HCT116 (cell line): ENCODE results near the gene SDF4. TPM values are rescaled to one million over a fixed set of nuclear protein-coding genes. Genes with fewer than 3 reads are reported as not detected.

ENCODE experiments used
- ATAC-seq: fragments of 200-7000 bp; cut with Tn5 transposase; 2 replicates; pipeline ENCODE4 v1.9.1; 2020; ENCODE audit warnings: mild to moderate bottlenecking, moderate library complexity
- BruUV-seq: library from RNA; stranded (reverse); fragments of 400-500 nt; replicated peaks from 2 replicates; lab custom pipeline; 2021; lab: Mats Ljungman, UMichigan
- CTCF ChIA-PET: fragments of 300-600 bp; sonication (Branson Sonifier 250); formaldehyde crosslinking; loops from one replicate; lab custom pipeline; 2021; ENCODE audit warnings: antibody characterized with exemption; lab: Charles Lee
- POLR2A ChIA-PET: fragments of 300-600, 350-600 bp; sonication (Branson Sonifier 250); formaldehyde crosslinking; loops from one replicate; lab custom pipeline; 2021; ENCODE audit warnings: antibody characterized with exemption; lab: Charles Lee
- RAD21 ChIA-PET, 2 experiments: fragments of 300-600 bp; sonication (Branson Sonifier 250); formaldehyde crosslinking; loops; one replicate each; lab custom pipeline; 2023; ENCODE audit warnings: low total read pairs in 2 of 2; ENCODE audit not compliant: uncharacterized antibody in 2 of 2, unreplicated experiment in 2 of 2, low non-redundant PET in 1 of 2; lab: Charles Lee
- DNase-seq: peaks from one replicate; pipeline ENCODE4 v3.0.0-alpha.2; 2010; ENCODE audit warnings: low read depth, low spot score
- H2AFZ ChIP-seq: fragments of 200-600 bp; shearing (Covaris generic), sonication (generic); 2 replicates; pipeline ENCODE4 v1.6.1; 2017; ENCODE audit warnings: low read depth, mixed run types, mixed read lengths, antibody characterized with exemption, low read length; ENCODE audit not compliant: poor library complexity, severe bottlenecking
- H3K27ac ChIP-seq: 2 replicates; pipeline ENCODE4 v1.5.1; 2012; ENCODE audit warnings: low read depth, low read length
- H3K27me3 ChIP-seq: fragments of 200-600 bp; sonication (generic); 2 replicates; pipeline ENCODE4 v1.6.1; 2016; ENCODE audit warnings: mixed run types, low read length, mixed read lengths; ENCODE audit not compliant: insufficient read depth
- H3K36me3 ChIP-seq, 2 experiments: fragments of 200-500 bp in 1 of 2; fragments of 200-600 bp in 1 of 2; sonication (Bioruptor generic) in 1 of 2; sonication (generic) in 1 of 2; 2 replicates each; pipeline versions ENCODE4 v1.5.1 to v1.6.1; 2014 to 2016; ENCODE audit warnings: low read length in 2 of 2, inconsistent platforms in 1 of 2, mixed read lengths in 1 of 2, mixed run types in 1 of 2; ENCODE audit not compliant: insufficient read depth in 2 of 2, control insufficient read depth in 1 of 2
- H3K4me1 ChIP-seq, 2 experiments: fragments of 200-600 bp in 1 of 2; sonication (generic) in 1 of 2; 2 replicates each; pipeline versions ENCODE4 v1.5.1 to v1.6.1; 2012 to 2017; ENCODE audit warnings: low read length in 2 of 2, inconsistent platforms in 1 of 2, mild to moderate bottlenecking in 1 of 2, mixed read lengths in 1 of 2, mixed run types in 1 of 2, moderate library complexity in 1 of 2; ENCODE audit not compliant: insufficient read depth in 2 of 2, control insufficient read depth in 1 of 2
- H3K4me2 ChIP-seq: fragments of 200-600 bp; sonication (generic); 2 replicates; pipeline ENCODE4 v1.6.1; 2017; ENCODE audit warnings: mixed run types, low read length, mixed read lengths
- H3K4me3 ChIP-seq, 2 experiments: fragments of 200-600 bp in 1 of 2; sonication (generic) in 1 of 2; replicated peaks in 1 of 2; 2 replicates each; pipeline ENCODE4 v1.5.1; 2011 to 2016; ENCODE audit warnings: low read length in 2 of 2, control low read depth in 1 of 2, low read depth in 1 of 2, mild to moderate bottlenecking in 1 of 2, mixed read lengths in 1 of 2, mixed run types in 1 of 2
- H3K79me2 ChIP-seq: fragments of 200-600 bp; sonication (generic); 2 replicates; pipeline ENCODE4 v1.6.1; 2017; ENCODE audit warnings: mild to moderate bottlenecking, mixed run types, low read length, moderate library complexity, mixed read lengths; ENCODE audit not compliant: insufficient read depth
- H3K9ac ChIP-seq: fragments of 200-600 bp; sonication (generic); 2 replicates; pipeline ENCODE4 v1.6.1; 2016; ENCODE audit warnings: low read length, mixed read lengths
- H3K9me2 ChIP-seq: fragments of 200-600 bp; sonication (generic), shearing (Covaris generic); 2 replicates; pipeline ENCODE4 v1.6.1; 2017; ENCODE audit warnings: mixed run types, mild to moderate bottlenecking, moderate library complexity; ENCODE audit not compliant: insufficient read depth
- H3K9me3 ChIP-seq, 2 experiments: fragments of 200-500 bp in 1 of 2; fragments of 200-600 bp in 1 of 2; sonication (Bioruptor generic) in 1 of 2; sonication (generic) in 1 of 2; 2 replicates each; pipeline ENCODE4 v1.6.1; 2014 to 2017; ENCODE audit warnings: low read length in 2 of 2, mixed read lengths in 2 of 2, inconsistent platforms in 1 of 2, low read depth in 1 of 2, mild to moderate bottlenecking in 1 of 2, mixed run types in 1 of 2, moderate library complexity in 1 of 2; ENCODE audit not compliant: control insufficient read depth in 1 of 2, insufficient read depth in 1 of 2
- H4K20me1 ChIP-seq: fragments of 200-600 bp; sonication (generic), shearing (Covaris generic); 2 replicates; pipeline ENCODE4 v1.6.1; 2017; ENCODE audit warnings: mixed run types, mild to moderate bottlenecking, moderate library complexity; ENCODE audit not compliant: insufficient read depth
- CEBPB ChIP-seq: IDR thresholded peaks from 2 replicates; pipeline ENCODE4 v1.6.1; 2012; ENCODE audit warnings: low read depth
- EGR1 ChIP-seq: IDR thresholded peaks from 2 replicates; pipeline ENCODE4 v1.6.1; 2012; ENCODE audit warnings: low read depth
- ELF1 ChIP-seq: IDR thresholded peaks from 2 replicates; pipeline ENCODE4 v1.6.1; 2012; ENCODE audit warnings: low read depth, borderline replicate concordance
- EZH2 ChIP-seq: fragments of 200-600 bp; sonication (generic); IDR thresholded peaks from 2 replicates; pipeline ENCODE4 v1.6.1; 2017; ENCODE audit warnings: antibody characterized with exemption, mixed run types
- EZH2phosphoT487 ChIP-seq: fragments of 200-600 bp; IDR thresholded peaks from 2 replicates; pipeline ENCODE4 v1.6.1; 2018; ENCODE audit warnings: antibody characterized with exemption, borderline replicate concordance
- FOSL1 ChIP-seq: IDR thresholded peaks from 2 replicates; pipeline ENCODE4 v1.6.1; 2012; ENCODE audit warnings: low read depth
- JUND ChIP-seq: IDR thresholded peaks from 2 replicates; pipeline ENCODE4 v1.6.1; 2012
- POLR2A ChIP-seq: IDR thresholded peaks from 2 replicates; pipeline ENCODE4 v1.7.0; 2011; ENCODE audit warnings: borderline replicate concordance; ENCODE audit not compliant: insufficient read depth, insufficient read length; ENCODE audit errors: extremely low read depth
- RAD21 ChIP-seq: IDR thresholded peaks from 2 replicates; pipeline ENCODE4 v1.6.1; 2012; ENCODE audit warnings: low read depth, mild to moderate bottlenecking
- SIN3A ChIP-seq: IDR thresholded peaks from 2 replicates; pipeline ENCODE4 v1.6.1; 2012; ENCODE audit warnings: low read depth
- TCF7L2 ChIP-seq: IDR thresholded peaks from 2 replicates; pipeline ENCODE4 v1.7.0; 2011; ENCODE audit warnings: borderline replicate concordance, inconsistent platforms; ENCODE audit not compliant: insufficient read depth, insufficient read length; ENCODE audit errors: extremely low read depth
- ZBTB33 ChIP-seq: IDR thresholded peaks from 2 replicates; pipeline ENCODE4 v1.6.1; 2011; ENCODE audit warnings: mild to moderate bottlenecking, low read length, moderate library complexity; ENCODE audit not compliant: insufficient replicate concordance; ENCODE audit errors: extremely low read depth
- ZFX ChIP-seq: fragments of 450-650 bp; IDR thresholded peaks from 2 replicates; pipeline ENCODE4 v1.6.1; 2017
- ZNF274 ChIP-seq: fragments of 200-500 bp; sonication (Bioruptor generic); IDR thresholded peaks from 2 replicates; pipeline ENCODE4 v1.6.1; 2014; ENCODE audit warnings: mild to moderate bottlenecking, low read depth, low read length, inconsistent platforms
- intact Hi-C: fragments of 100-400 bp; cut with micrococcal nuclease; formaldehyde crosslinking; loops from 2 replicates; pipeline ENCODE4 v1.10.0; 2022
- total RNA-seq: library from RNA; stranded (reverse); gene quantifications from one replicate; pipeline ENCODE4 v1.2.1, GENCODE V29; 2021; ENCODE audit not compliant: unreplicated experiment
- TF ChIP-seq, protein P1 (sequence below), 3 experiments: fragments of 200-600 bp in 1 of 3; sonication (generic) in 1 of 3; IDR thresholded peaks in 2 of 3; conservative IDR thresholded peaks in 1 of 3; 2 replicates each; pipeline ENCODE4 v1.5.1; 2012 to 2017; ENCODE audit warnings: low read depth in 2 of 3, low read length in 2 of 3, antibody characterized with exemption in 1 of 3, borderline replicate concordance in 1 of 3, control low read depth in 1 of 3, mild to moderate bottlenecking in 1 of 3, mixed read lengths in 1 of 3, mixed run types in 1 of 3, moderate library complexity in 1 of 3; ENCODE audit not compliant: insufficient read depth in 1 of 3
- TF ChIP-seq, protein P2 (sequence below): IDR thresholded peaks from 2 replicates; pipeline ENCODE4 v1.6.1; 2012; ENCODE audit warnings: low read depth
- TF ChIP-seq, protein P3 (sequence below): IDR thresholded peaks from 2 replicates; pipeline ENCODE4 v1.6.1; 2012

The SDF4 gene
- total RNA-seq, 1 experiment from 2014 or later = 133 TPM

DNA sequence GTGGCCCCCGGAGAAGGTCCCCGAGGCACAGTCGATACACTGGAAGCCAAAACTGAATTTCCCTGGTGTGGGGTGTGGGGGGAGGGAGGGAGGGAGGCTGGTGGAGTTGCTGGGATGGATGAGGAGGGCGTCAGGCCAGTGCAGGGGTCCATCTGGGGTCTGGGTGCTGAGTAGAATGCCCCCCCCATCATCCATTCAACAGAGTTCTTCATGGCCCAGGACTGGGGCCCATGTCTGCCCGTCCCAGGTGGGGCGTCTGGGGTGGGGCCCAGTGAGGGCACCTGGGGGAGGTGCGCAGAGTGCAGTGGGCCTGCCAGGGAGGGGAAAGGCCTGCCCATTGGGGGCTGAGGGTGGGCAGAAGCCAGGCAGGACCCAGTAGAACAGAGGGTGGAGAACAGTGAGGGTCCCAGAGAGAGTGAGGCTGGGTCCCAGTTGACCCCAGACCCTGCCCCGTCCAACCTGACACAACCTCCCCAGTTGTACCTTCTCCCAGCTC, 27.3 kb downstream of the SDF4 start:
- Histone ChIP-seq H3K79me2 (peaks cover 8% of the 10 kb centered on the region; the same call in 1 of the 2 replicates), H3K27ac (peak overlapping the region; percentile 94; the same call in 1 of the 2 replicates), H3K4me2 (0 out of 2 replicates have a peak overlapping the region, but pooled peaks have one; percentile 97), H4K20me1 (no peaks in the 10 kb centered on the region), H3K4me3 (no peak overlapping the region), H3K9me2 (no peaks in the 10 kb centered on the region), H2AFZ (no peak overlapping the region), H3K9ac (no peak overlapping the region), H3K36me3 (no peaks in the 10 kb centered on the region), H3K27me3 (no peaks in the 10 kb centered on the region), H3K9me3 (no peaks in the 10 kb centered on the region), H3K4me1 (peaks cover 30 to 43% of the 10 kb centered on the region in 2 experiments)
- ChIA-PET POLR2A (no interaction called here), RAD21 (no interaction called here), CTCF (no interaction called here)
- ATAC-seq (no peak), DNase-seq (no peak)
- TF ChIP-seq JUND (no peak), POLR2A (no peak), EZH2phosphoT487 (no peak), ZBTB33 (no peak), ELF1 (no peak), EZH2 (no peak), SIN3A (no peak), ZFX (no peak), RAD21 (no peak), TCF7L2 (no peak), ZNF274 (no peak), EGR1 (no peak), FOSL1 (no peak), CEBPB (no peak)
- TF ChIP-seq, protein P1, sequence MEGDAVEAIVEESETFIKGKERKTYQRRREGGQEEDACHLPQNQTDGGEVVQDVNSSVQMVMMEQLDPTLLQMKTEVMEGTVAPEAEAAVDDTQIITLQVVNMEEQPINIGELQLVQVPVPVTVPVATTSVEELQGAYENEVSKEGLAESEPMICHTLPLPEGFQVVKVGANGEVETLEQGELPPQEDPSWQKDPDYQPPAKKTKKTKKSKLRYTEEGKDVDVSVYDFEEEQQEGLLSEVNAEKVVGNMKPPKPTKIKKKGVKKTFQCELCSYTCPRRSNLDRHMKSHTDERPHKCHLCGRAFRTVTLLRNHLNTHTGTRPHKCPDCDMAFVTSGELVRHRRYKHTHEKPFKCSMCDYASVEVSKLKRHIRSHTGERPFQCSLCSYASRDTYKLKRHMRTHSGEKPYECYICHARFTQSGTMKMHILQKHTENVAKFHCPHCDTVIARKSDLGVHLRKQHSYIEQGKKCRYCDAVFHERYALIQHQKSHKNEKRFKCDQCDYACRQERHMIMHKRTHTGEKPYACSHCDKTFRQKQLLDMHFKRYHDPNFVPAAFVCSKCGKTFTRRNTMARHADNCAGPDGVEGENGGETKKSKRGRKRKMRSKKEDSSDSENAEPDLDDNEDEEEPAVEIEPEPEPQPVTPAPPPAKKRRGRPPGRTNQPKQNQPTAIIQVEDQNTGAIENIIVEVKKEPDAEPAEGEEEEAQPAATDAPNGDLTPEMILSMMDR (IDR thresholded peaks at IDR 0.05 in 2 of 3, conservative IDR thresholded peaks at IDR 0.05 in 1 of 3; ENCODE audit: borderline replicate concordance in 1 of 3, insufficient read depth in 1 of 3, low read depth in 2 of 3, low read length in 2 of 3) = no peak
- TF ChIP-seq, protein P2, sequence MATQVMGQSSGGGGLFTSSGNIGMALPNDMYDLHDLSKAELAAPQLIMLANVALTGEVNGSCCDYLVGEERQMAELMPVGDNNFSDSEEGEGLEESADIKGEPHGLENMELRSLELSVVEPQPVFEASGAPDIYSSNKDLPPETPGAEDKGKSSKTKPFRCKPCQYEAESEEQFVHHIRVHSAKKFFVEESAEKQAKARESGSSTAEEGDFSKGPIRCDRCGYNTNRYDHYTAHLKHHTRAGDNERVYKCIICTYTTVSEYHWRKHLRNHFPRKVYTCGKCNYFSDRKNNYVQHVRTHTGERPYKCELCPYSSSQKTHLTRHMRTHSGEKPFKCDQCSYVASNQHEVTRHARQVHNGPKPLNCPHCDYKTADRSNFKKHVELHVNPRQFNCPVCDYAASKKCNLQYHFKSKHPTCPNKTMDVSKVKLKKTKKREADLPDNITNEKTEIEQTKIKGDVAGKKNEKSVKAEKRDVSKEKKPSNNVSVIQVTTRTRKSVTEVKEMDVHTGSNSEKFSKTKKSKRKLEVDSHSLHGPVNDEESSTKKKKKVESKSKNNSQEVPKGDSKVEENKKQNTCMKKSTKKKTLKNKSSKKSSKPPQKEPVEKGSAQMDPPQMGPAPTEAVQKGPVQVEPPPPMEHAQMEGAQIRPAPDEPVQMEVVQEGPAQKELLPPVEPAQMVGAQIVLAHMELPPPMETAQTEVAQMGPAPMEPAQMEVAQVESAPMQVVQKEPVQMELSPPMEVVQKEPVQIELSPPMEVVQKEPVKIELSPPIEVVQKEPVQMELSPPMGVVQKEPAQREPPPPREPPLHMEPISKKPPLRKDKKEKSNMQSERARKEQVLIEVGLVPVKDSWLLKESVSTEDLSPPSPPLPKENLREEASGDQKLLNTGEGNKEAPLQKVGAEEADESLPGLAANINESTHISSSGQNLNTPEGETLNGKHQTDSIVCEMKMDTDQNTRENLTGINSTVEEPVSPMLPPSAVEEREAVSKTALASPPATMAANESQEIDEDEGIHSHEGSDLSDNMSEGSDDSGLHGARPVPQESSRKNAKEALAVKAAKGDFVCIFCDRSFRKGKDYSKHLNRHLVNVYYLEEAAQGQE = no peak
- TF ChIP-seq, protein P3, sequence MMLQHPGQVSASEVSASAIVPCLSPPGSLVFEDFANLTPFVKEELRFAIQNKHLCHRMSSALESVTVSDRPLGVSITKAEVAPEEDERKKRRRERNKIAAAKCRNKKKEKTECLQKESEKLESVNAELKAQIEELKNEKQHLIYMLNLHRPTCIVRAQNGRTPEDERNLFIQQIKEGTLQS = no peak
- BruUV-seq = no TSS peak
- intact Hi-C loops = no loop called here
